ENCODE data around the gene NLK. TPM values are rescaled to one million over a fixed set of nuclear protein-coding genes. Genes with fewer than 3 reads are reported as not detected.

NLK gene
- total RNA-seq, 1 experiment from 2014 or later: 14.6 TPM

DNA sequence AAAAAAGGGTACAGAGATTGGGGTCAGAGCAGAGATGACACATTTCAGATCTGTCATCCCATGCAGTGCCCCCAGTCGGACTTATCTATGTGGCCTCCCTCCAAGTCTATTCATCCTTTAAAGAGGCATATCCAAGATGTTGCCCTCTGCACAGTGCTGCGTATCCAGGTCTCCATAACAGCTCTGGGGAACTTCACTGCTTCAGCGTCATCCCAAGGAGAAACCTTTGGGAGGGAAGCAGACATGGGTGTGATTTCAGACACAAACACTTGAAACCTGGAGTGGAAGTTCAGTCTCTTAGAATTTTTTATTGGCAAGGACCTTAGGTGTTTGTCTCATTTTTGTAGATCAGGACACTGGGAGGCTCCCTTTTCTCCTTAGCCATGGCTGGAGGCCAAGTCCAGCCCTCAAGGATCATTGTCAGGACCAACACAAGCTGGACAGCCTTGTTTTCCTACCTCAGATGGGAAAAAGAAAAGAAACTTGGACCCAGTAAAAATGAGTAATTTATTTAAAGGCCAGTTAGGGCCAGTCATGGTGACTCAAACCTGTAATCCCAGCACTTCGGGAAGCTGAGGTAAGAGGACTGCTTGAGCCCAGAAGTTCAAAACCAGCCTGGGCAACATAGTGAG lies 23.9 kb upstream of the NLK start:
- TF ChIP-seq, protein P1, sequence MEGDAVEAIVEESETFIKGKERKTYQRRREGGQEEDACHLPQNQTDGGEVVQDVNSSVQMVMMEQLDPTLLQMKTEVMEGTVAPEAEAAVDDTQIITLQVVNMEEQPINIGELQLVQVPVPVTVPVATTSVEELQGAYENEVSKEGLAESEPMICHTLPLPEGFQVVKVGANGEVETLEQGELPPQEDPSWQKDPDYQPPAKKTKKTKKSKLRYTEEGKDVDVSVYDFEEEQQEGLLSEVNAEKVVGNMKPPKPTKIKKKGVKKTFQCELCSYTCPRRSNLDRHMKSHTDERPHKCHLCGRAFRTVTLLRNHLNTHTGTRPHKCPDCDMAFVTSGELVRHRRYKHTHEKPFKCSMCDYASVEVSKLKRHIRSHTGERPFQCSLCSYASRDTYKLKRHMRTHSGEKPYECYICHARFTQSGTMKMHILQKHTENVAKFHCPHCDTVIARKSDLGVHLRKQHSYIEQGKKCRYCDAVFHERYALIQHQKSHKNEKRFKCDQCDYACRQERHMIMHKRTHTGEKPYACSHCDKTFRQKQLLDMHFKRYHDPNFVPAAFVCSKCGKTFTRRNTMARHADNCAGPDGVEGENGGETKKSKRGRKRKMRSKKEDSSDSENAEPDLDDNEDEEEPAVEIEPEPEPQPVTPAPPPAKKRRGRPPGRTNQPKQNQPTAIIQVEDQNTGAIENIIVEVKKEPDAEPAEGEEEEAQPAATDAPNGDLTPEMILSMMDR (IDR thresholded peaks at IDR 0.05; ENCODE audit: unreplicated experiment): no peak
- DNase-seq (ENCODE audit: unreplicated experiment): peak; percentile 76
- Mint-ChIP-seq H3K27ac (ENCODE audit: low read depth, unreplicated experiment) (no peak overlapping the region), H3K36me3 (ENCODE audit: insufficient read depth, unreplicated experiment) (no peaks in the 10 kb centered on the region), H3K4me1 (ENCODE audit: insufficient read depth, unreplicated experiment) (no peaks in the 10 kb centered on the region), H3K4me3 (ENCODE audit: unreplicated experiment) (no peak overlapping the region), H3K9me3 (ENCODE audit: unreplicated experiment) (no peaks in the 10 kb centered on the region), H3K27me3 (ENCODE audit: insufficient read depth, unreplicated experiment) (peaks cover 38% of the 10 kb centered on the region)
- no TSS peak for BruUV-seq (replicated peaks)
- ChIA-PET CTCF (interaction anchor here (0.5 to 1.2 kb wide), 2 partner anchors 16 to 18 kb away, joined by 3 to 4 read pairs; no protein-coding TSS in a partner anchor), POLR2A (interaction anchor here (0.6 kb wide), 1 partner anchor 21 kb away, joined by 4 read pairs; no protein-coding TSS in a partner anchor)
- intact Hi-C loops (cut with micrococcal nuclease): no loop called here

DNA sequence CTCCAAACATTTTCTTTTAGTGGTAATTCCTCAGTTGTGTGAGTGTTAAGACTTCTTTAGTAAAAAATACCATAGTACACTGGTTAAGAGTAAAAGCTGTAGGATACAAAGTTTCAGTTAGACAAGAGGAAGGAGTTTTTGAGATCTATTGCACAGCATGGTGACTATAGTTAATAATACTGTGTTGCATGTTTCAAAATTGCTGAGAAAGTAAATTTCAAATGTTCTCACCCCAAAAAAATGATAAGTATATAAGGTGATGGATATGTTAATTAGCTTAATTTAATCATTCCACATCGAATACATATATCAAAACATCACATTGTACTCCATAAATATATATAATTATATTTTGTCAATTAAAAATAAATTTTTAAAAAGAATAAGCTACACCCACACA lies 22.0 kb upstream of the NLK start:
- DNase-seq (ENCODE audit: unreplicated experiment): no peak
- intact Hi-C loops (cut with micrococcal nuclease): no loop called here
- BruUV-seq (replicated peaks): no TSS peak
- POLR2A ChIA-PET: interaction anchor here (0.6 kb wide), 2 partner anchors 11 to 793 kb away, joined by 3 read pairs; no protein-coding TSS in a partner anchor
- CTCF ChIA-PET: no interaction called here
- Mint-ChIP-seq H3K9me3 (ENCODE audit: unreplicated experiment) (no peaks in the 10 kb centered on the region), H3K36me3 (ENCODE audit: insufficient read depth, unreplicated experiment) (no peaks in the 10 kb centered on the region), H3K4me3 (ENCODE audit: unreplicated experiment) (no peak overlapping the region), H3K27me3 (ENCODE audit: insufficient read depth, unreplicated experiment) (peaks cover 24% of the 10 kb centered on the region), H3K4me1 (ENCODE audit: insufficient read depth, unreplicated experiment) (no peaks in the 10 kb centered on the region), H3K27ac (ENCODE audit: low read depth, unreplicated experiment) (no peak overlapping the region)
- TF ChIP-seq, protein P1 (IDR thresholded peaks at IDR 0.05; ENCODE audit: unreplicated experiment): no peak

DNA sequence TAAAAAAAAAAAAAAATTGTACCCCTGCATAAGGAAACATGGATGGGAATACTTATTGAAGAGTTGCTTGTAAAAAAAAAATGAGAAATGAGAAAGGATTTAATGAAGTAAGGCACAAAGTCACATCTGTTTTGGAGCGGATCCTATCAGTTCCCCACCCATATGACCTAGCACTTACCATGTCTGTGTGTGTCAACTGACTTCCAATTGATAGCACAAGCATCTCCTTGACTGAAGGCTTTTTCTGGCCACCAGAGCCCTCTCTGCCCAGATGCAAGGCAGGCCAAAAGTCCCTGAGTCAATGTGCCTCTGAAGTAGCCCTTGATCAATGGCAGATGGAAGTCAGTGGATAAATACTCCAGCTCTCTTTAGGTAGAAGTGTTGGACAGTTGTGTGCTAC lies 13.4 kb upstream of the NLK start:
- no peak for DNase-seq (ENCODE audit: unreplicated experiment)

DNA sequence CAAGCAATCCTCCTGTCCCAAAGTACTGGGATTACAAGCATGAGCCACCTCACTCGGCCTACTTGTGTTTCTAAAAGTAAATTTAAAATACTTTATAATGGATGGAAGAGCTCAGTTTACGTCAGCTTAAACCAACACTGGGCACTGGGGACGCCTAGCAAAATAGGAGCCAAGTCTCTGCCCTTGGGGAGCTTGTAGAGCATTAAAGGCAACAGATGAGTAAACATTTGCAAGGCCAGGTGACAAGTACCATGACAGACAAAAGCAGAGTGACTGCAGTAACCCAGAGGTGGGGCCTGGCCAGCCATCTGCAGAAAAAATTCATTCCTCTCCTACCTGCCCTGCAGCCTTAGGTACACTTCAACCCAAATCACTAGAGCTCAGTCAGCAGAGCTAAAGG lies 12.1 kb upstream of the NLK start:
- H3K27ac Mint-ChIP-seq (ENCODE audit: low read depth, unreplicated experiment): no peak overlapping the region
- ChIA-PET POLR2A (interaction anchor here (3.4 kb wide), 1 partner anchor 10 kb away, joined by 10 read pairs; no protein-coding TSS in a partner anchor), CTCF (interaction anchor here (0.7 to 1.6 kb wide), 2 partner anchors 9 to 137 kb away, joined by 4 to 6 read pairs; no protein-coding TSS in a partner anchor)
- H3K9me3 Mint-ChIP-seq (ENCODE audit: unreplicated experiment): no peaks in the 10 kb centered on the region
- BruUV-seq (replicated peaks): no TSS peak
- DNase-seq (ENCODE audit: unreplicated experiment): no peak
- no peaks in the 10 kb centered on the region for H3K27me3 Mint-ChIP-seq (ENCODE audit: insufficient read depth, unreplicated experiment)
- H3K4me1 Mint-ChIP-seq (ENCODE audit: insufficient read depth, unreplicated experiment): peaks cover 16% of the 10 kb centered on the region
- intact Hi-C loops (cut with micrococcal nuclease): no loop called here
- no peaks in the 10 kb centered on the region for H3K36me3 Mint-ChIP-seq (ENCODE audit: insufficient read depth, unreplicated experiment)
- TF ChIP-seq, protein P1 (IDR thresholded peaks at IDR 0.05; ENCODE audit: unreplicated experiment): no peak
- no peak overlapping the region for H3K4me3 Mint-ChIP-seq (ENCODE audit: unreplicated experiment)

More for the DNA sequence above, 13.4 kb upstream of the NLK start:
- H3K4me1 Mint-ChIP-seq (ENCODE audit: insufficient read depth, unreplicated experiment): peaks cover 8% of the 10 kb centered on the region
- H3K27ac Mint-ChIP-seq (ENCODE audit: low read depth, unreplicated experiment): no peak overlapping the region
- CTCF ChIA-PET: no interaction called here
- POLR2A ChIA-PET: no interaction called here
- intact Hi-C loops (cut with micrococcal nuclease): no loop called here
- TF ChIP-seq, protein P1 (IDR thresholded peaks at IDR 0.05; ENCODE audit: unreplicated experiment): no peak
- no TSS peak for BruUV-seq (replicated peaks)
- H3K27me3 Mint-ChIP-seq (ENCODE audit: insufficient read depth, unreplicated experiment): no peaks in the 10 kb centered on the region
- H3K36me3 Mint-ChIP-seq (ENCODE audit: insufficient read depth, unreplicated experiment): no peaks in the 10 kb centered on the region
- no peaks in the 10 kb centered on the region for H3K9me3 Mint-ChIP-seq (ENCODE audit: unreplicated experiment)
- H3K4me3 Mint-ChIP-seq (ENCODE audit: unreplicated experiment): no peak overlapping the region

All from MCF 10A (cell line).